Neuron (in vitro differentiated cells): ENCODE measurements around the gene CORO2B.
"Not testable (repeated sequence)": the region's sequence is repeated elsewhere in the genome, so short reads cannot be mapped to it uniquely, and the experiment has no call there.

Experiments used
- H2AFZ ChIP-seq: one replicate; pipeline ENCODE4 v1.6.1; 2013; ENCODE audit warnings: low read depth, mild to moderate bottlenecking, inconsistent platforms, low read length, moderate library complexity
- H3K27me3 ChIP-seq: one replicate; pipeline ENCODE4 v1.6.1; 2013; ENCODE audit warnings: low read length; ENCODE audit not compliant: insufficient read depth
- H3K36me3 ChIP-seq: one replicate; pipeline ENCODE4 v1.6.1; 2013; ENCODE audit warnings: low read length; ENCODE audit not compliant: insufficient read depth
- H3K4me1 ChIP-seq: one replicate; pipeline ENCODE4 v1.6.1; 2013; ENCODE audit warnings: low read length; ENCODE audit not compliant: insufficient read depth
- H3K4me3 ChIP-seq: 2 replicates; pipeline ENCODE4 v1.5.1; 2013; ENCODE audit warnings: mild to moderate bottlenecking, low read length, moderate library complexity
- H3K9me3 ChIP-seq: one replicate; pipeline ENCODE4 v1.6.1; 2013; ENCODE audit warnings: low read length

CORO2B gene

GRCh38 chr15:68603216-68603595, 24.4 kb downstream of the CORO2B start:
- H2AFZ ChIP-seq, result no peak overlapping the region
- H3K9me3 ChIP-seq, result no peaks in the 10 kb centered on the region
- no peak overlapping the region for H3K4me3 ChIP-seq
- no peaks in the 10 kb centered on the region for H3K36me3 ChIP-seq
- peaks cover 48% of the 10 kb centered on the region for H3K4me1 ChIP-seq
- no peaks in the 10 kb centered on the region for H3K27me3 ChIP-seq

GRCh38 chr15:68603951-68604350, 25.2 kb downstream of the CORO2B start:
- Histone ChIP-seq H3K27me3 (no peaks in the 10 kb centered on the region), H2AFZ (no peak overlapping the region), H3K9me3 (no peaks in the 10 kb centered on the region), H3K4me3 (no peak overlapping the region), H3K4me1 (peaks cover 49% of the 10 kb centered on the region), H3K36me3 (no peaks in the 10 kb centered on the region)

- H2AFZ ChIP-seq, H3K9me3 ChIP-seq, H3K36me3 ChIP-seq, H3K27me3 ChIP-seq, H3K4me3 ChIP-seq: not testable (repeated sequence)
- H3K4me1 ChIP-seq, result peaks cover 50% of the 10 kb centered on the region
Measured at GRCh38 chr15:68604840-68605478, 26.2 kb downstream of the CORO2B start.

GRCh38 chr15:68606375-68606774, 27.6 kb downstream of the CORO2B start:
- peaks cover 39% of the 10 kb centered on the region for H3K4me1 ChIP-seq
- no peak overlapping the region for H2AFZ ChIP-seq
- no peaks in the 10 kb centered on the region for H3K9me3 ChIP-seq
- no peaks in the 10 kb centered on the region for H3K36me3 ChIP-seq
- H3K4me3 ChIP-seq, result no peak overlapping the region
- H3K27me3 ChIP-seq, result no peaks in the 10 kb centered on the region

- Histone ChIP-seq H3K4me1 (peaks cover 26% of the 10 kb centered on the region), H2AFZ (no peak overlapping the region), H3K9me3 (no peaks in the 10 kb centered on the region), H3K27me3 (no peaks in the 10 kb centered on the region), H3K36me3 (no peaks in the 10 kb centered on the region), H3K4me3 (no peak overlapping the region)
Measured at GRCh38 chr15:68608206-68608843, 29.5 kb downstream of the CORO2B start.

- H3K36me3 ChIP-seq, result no peaks in the 10 kb centered on the region
- H3K9me3 ChIP-seq, result no peaks in the 10 kb centered on the region
- H3K4me1 ChIP-seq, result peaks cover 30% of the 10 kb centered on the region
- H2AFZ ChIP-seq, result no peak overlapping the region
- no peak overlapping the region for H3K4me3 ChIP-seq
- no peaks in the 10 kb centered on the region for H3K27me3 ChIP-seq
Measured at GRCh38 chr15:68608844-68609232, 30.0 kb downstream of the CORO2B start.

- Histone ChIP-seq H3K9me3 (no peaks in the 10 kb centered on the region), H3K4me1 (peaks cover 38% of the 10 kb centered on the region), H3K4me3 (no peak overlapping the region), H2AFZ (no peak overlapping the region), H3K36me3 (no peaks in the 10 kb centered on the region), H3K27me3 (no peaks in the 10 kb centered on the region)
Measured at GRCh38 chr15:68609629-68610028, 30.8 kb downstream of the CORO2B start.

GRCh38 chr15:68610825-68611224, 32.0 kb downstream of the CORO2B start:
- H2AFZ ChIP-seq, result no peak overlapping the region
- H3K4me1 ChIP-seq, result peaks cover 42% of the 10 kb centered on the region
- no peaks in the 10 kb centered on the region for H3K9me3 ChIP-seq

GRCh38 chr15:68612503-68612902, 33.7 kb downstream of the CORO2B start:
- H3K4me3 ChIP-seq, result no peak overlapping the region

More at GRCh38 chr15:68610825-68611224, 32.0 kb downstream of the CORO2B start:
- no peak overlapping the region for H3K4me3 ChIP-seq
- no peaks in the 10 kb centered on the region for H3K27me3 ChIP-seq
- no peaks in the 10 kb centered on the region for H3K36me3 ChIP-seq

GRCh38 chr15:68612979-68613740, 34.4 kb downstream of the CORO2B start:
- Histone ChIP-seq H3K27me3 (no peaks in the 10 kb centered on the region), H3K9me3 (no peaks in the 10 kb centered on the region), H3K4me1 (peaks cover 37% of the 10 kb centered on the region), H2AFZ (no peak overlapping the region), H3K36me3 (no peaks in the 10 kb centered on the region), H3K4me3 (no peak overlapping the region)

More at GRCh38 chr15:68612503-68612902, 33.7 kb downstream of the CORO2B start:
- Histone ChIP-seq H3K9me3 (no peaks in the 10 kb centered on the region), H3K36me3 (no peaks in the 10 kb centered on the region), H3K27me3 (no peaks in the 10 kb centered on the region), H3K4me1 (peaks cover 42% of the 10 kb centered on the region), H2AFZ (no peak overlapping the region)

- H3K36me3 ChIP-seq, result no peaks in the 10 kb centered on the region
- H3K4me3 ChIP-seq, result peak overlapping the region; percentile 18
- H3K9me3 ChIP-seq, result no peaks in the 10 kb centered on the region
- no peaks in the 10 kb centered on the region for H3K27me3 ChIP-seq
- peaks cover 24% of the 10 kb centered on the region for H3K4me1 ChIP-seq
- H2AFZ ChIP-seq, result peak overlapping the region; percentile 89
Measured at GRCh38 chr15:68614286-68615035, 35.7 kb downstream of the CORO2B start.

- H3K4me3 ChIP-seq, result no peak overlapping the region
- no peaks in the 10 kb centered on the region for H3K27me3 ChIP-seq
- no peaks in the 10 kb centered on the region for H3K36me3 ChIP-seq
- H2AFZ ChIP-seq, result no peak overlapping the region
- H3K9me3 ChIP-seq, result no peaks in the 10 kb centered on the region
- H3K4me1 ChIP-seq, result peaks cover 19% of the 10 kb centered on the region
Measured at GRCh38 chr15:68615301-68615700, 36.5 kb downstream of the CORO2B start.

- H3K4me3 ChIP-seq, result no peak overlapping the region
- no peaks in the 10 kb centered on the region for H3K27me3 ChIP-seq
- H2AFZ ChIP-seq, result no peak overlapping the region
- H3K4me1 ChIP-seq, result peaks cover 23% of the 10 kb centered on the region
- H3K36me3 ChIP-seq, result no peaks in the 10 kb centered on the region
- H3K9me3 ChIP-seq, result no peaks in the 10 kb centered on the region
Measured at GRCh38 chr15:68615811-68616210, 37.0 kb downstream of the CORO2B start.
